ENCODE measurements around the gene SSC4D.
"Not testable (repeated sequence)": the region's sequence is repeated elsewhere in the genome, so short reads cannot be mapped to it uniquely, and the experiment has no call there.

SSC4D gene

DNA sequence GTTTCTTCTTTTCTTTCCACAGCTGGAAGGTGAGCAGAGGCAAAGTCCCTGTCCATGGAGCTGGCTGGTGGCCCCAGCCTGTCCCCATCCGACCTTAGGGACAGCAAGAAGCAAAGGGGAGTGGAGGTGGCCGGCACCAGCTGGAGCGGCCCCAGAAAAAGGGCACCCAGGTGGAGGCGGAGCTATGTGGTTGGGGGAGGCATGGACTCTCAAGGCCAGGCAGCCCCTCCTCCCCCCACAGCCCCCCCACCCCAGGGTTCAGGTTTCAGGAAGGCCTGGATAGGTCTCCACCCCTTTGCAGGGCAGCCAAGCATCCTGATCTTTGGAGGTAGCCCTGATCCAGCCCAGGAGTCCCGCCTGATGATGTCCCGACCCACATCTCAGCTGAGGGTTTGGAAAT is at the start of gene SSC4D:
Gene SSC4D (minus strand): TSS at position 161 of the 400 bp plus-strand sequence. CDS start 5,258 bp downstream, outside the sequence.
- DNase-seq: no peak

DNA sequence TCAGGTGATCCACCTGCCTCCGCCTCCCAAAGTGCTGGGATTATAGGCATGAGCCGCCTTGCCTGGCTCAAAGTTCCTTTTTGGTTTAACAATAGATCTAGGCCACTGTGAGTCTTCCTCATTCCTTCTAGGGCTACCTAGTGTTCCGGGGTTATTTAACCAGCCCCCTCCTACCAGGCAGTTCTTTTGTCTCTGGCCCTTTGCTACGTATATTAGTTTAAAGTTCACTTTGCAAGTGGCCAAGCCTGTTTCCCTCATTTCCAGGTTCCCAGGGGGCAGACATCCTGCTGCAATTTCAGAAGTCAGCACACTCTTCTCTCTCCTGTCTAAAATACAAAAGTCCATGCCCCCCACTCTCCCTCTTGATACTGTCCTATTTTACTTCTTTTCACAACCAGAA is 49.0 kb upstream of the SSC4D start:
- not testable (repeated sequence) for DNase-seq

- DNase-seq: not testable (repeated sequence)
Observed at GRCh38 chr7:76457017-76457416, 47.5 kb upstream of the SSC4D start.

- not testable (repeated sequence) for DNase-seq
Observed at GRCh38 chr7:76445577-76446008, 36.1 kb upstream of the SSC4D start.

DNA sequence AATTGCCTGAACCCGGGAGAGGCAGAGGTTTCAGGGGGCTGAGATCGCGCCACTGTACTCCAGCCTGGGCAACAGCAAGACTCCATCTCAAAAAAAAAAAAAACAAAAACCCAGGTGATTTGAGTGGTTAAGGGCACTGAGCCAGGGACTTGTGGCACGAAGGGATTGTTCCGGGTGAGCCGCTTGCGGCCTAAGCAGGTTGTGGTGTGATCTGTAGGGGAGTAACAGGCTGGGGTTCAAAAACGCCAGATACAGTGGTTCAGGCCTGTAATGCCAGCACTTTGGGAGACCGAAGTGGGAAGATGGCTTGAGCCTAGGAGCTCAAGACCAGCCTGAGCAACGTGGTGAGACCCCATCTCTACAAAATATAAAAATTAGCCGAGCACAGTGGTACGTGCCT is 34.3 kb upstream of the SSC4D start:
- peak; percentile 53 for DNase-seq

GRCh38 chr7:76442664-76443446 is 33.4 kb upstream of the SSC4D start:
- DNase-seq: peak; percentile 45

DNA sequence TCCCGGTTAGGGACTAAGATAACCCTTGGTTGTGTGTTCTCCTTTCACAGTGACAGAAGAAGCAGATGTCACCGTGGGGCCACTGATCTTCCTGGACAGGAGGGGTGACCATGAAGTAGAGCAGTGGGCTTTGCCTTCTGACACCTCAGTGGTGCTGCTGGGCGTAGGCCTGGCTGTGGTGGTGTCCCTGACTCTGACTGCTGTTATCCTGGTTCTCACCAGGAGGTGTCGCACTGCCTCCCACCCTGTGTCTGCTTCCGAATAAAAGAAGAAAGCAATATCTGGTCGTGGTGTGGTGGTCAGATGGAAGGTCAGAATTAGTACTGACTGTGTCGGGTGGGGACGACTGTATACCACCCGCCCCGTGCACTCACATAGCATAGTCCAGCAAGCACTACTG is 32.3 kb upstream of the SSC4D start:
- DNase-seq: not testable (repeated sequence)

- peak; percentile 41 for DNase-seq
Observed at GRCh38 chr7:76440404-76440803, 30.9 kb upstream of the SSC4D start.

GRCh38 chr7:76439120-76439888 is 29.8 kb upstream of the SSC4D start:
- peak; percentile 32 for DNase-seq

GRCh38 chr7:76437873-76438272 is 28.4 kb upstream of the SSC4D start:
- DNase-seq: peak; percentile 68

- peak; percentile 48 for DNase-seq
Observed at GRCh38 chr7:76430836-76431235, 21.3 kb upstream of the SSC4D start.

DNA sequence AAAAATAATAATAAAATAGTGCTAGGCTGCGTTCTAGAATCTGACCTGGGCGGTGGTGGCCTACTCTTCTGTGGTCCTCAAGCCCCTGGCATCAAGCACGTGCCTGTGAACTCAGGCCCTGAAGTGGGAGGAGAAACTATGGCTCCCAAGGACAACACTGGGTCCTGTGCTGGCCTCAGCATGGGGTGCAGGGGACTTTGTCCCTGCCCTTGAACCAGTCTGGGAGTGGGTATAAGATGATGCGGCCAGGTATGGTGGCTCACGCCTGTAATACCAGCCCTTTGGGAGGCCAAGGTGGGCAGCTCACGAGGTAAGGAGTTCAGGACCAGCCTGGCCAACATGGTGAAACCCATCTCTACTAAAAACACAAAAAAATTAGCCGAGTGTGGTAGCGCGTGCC is 20.7 kb upstream of the SSC4D start:
- peak; percentile 40 for DNase-seq

DNA sequence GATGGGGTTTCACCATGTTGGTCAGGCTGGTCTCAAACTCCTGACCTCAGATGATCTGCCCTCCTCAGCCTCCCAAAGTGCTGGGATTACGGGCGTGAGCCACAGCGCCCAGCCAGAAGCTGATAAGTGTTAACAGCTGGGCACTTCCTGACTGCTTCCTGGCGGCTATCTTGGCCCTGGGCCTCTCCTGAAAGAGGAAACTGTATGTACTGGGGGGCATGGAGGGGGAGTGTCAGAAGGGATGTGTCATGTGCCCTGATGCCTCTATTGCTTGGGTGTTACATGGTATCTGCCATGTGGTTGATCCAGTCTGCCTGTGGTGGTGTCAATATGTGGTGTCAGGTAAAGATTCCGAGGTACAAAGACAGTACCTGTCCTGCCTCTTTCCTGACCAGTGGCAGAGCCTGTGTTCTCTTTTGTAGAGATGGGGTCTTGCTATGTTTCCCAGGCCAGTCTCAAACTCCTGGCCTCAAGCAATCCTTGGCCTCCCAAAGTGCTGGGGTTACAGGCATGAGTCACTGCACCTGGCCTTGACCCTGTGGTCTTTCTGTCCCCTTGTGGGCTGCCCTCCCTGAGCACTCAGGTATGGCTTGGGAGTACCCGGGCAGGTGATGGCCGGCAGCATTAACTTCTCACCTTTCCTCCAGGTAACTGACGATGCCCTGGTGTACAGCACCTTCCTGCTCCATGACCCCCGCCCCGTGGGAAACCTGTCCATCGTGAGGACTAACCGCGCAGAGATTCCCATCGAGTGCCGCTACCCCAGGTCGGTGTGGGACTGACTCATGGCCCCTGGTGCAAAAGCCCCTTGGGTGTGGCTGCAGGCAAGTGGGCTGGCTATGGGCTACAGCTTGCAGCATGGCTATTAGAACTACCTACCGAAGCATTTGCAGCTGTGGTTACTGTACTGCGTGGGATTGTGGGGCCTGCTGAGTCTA is 19.6 kb upstream of the SSC4D start:
- no peak for DNase-seq

- DNase-seq: no peak
Observed at GRCh38 chr7:76428149-76428823, 18.8 kb upstream of the SSC4D start.

- DNase-seq: no peak
Observed at GRCh38 chr7:76427635-76428034, 18.1 kb upstream of the SSC4D start.

GRCh38 chr7:76426246-76426645 is 16.7 kb upstream of the SSC4D start:
- DNase-seq: no peak

DNA sequence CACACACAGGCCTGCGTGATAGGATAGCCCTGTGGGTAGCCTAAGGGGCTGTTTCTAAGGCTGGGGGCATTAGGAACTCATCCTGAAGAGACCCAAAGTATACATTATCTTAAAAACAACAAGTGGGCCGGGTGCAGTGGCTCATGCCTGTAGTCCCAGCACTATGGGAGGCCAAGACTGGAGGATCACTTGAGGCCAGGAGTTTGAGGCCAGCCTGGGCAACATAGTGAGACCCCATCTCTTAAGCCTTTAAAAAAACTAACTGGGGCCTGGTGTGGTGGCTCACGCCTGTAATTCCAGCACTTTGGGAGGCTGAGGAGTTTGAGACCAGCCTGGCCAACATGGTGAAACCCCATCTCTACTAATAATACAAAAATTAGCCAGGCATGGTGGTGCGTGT is 16.1 kb upstream of the SSC4D start:
- DNase-seq: not testable (repeated sequence)

GRCh38 chr7:76425156-76425555 is 15.7 kb upstream of the SSC4D start:
- DNase-seq: no peak

DNA sequence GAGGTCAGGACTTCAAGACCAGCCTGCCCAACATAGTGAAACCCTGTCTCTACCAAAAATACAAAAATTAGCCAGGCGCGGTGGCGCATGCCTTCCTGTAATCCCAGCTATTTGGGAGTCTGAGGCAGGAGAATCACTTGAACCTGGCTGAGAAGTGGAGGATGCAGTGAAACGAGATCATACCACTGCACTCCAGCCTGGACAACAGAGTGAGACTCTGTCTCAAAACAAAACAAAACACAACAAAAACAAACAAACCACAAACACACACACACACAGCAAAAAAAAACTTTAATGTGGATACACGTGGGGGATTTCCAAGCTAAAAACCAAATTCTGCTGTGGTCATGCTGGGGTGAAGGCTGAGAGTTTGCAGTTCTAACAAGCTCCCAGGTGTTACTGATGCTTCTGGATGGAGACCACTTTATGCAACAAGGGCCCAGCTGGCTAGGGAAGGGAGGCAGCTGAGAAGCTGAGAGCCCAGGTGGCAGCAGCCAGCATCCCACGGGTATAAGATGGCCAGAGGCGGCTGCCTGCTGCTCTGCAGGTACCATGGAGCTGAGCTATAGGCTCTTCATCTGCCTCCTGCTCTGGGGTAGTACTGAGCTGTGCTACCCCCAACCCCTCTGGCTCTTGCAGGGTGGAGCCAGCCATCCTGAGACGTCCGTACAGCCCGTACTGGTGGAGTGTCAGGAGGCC is 15.1 kb upstream of the SSC4D start, which contains the start of gene ZP3:
Gene ZP3 (plus strand): TSS at position 538 of the 699 bp plus-strand sequence. CDS start 15 bp downstream, at position 553.
- DNase-seq: no peak

DNA sequence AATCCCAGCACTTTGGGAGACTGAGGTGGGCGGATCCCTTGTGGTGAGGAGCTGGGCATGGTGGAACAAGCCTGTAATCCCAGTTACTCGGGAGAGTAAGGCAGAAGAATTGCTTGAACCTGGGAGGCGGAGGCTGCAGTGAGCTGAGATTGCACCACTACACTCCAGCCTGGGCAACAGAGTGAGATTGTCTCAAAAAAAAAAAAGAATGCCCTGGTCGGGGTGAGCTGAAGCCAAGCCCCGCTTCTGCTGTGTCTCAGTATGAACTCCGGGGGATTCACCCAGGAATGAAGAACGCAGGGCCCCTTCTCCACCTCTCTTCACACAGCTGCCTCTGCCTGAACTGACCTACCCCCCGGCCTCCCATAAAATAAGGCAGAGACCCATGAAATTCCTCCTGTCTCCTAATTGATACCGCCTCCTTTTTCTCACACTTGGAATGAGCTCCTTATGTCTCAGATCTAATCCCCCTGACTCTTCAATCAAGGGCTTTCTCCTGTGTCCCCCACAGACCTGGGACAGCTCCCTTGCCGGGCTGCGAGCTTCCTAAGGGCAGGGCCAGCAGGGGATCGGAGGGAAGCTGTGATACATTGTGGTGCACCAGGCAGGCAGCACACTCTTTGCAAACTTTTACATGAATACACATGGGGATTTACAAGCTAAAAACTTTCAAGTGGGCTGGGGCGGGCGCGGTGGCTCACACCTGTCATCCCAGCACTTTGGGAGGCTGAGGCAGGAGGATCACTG is 14.3 kb upstream of the SSC4D start:
- DNase-seq: no peak

GRCh38 chr7:76421097-76421496 is 11.6 kb upstream of the SSC4D start:
- DNase-seq: not testable (repeated sequence)
